HUES6 (cell line): ENCODE results near the gene SP9.
"Not testable (repeated sequence)": the region's sequence is repeated elsewhere in the genome, so short reads cannot be mapped to it uniquely, and the experiment has no call there.

Experiments
- H3K27ac ChIP-seq: 2 replicates; pipeline ENCODE4 v1.7.0; 2013; ENCODE audit warnings: low read depth, mild to moderate bottlenecking, low read length, inconsistent platforms
- H3K27me3 ChIP-seq: 2 replicates; pipeline ENCODE4 v1.6.1; 2013; ENCODE audit warnings: low read length; ENCODE audit not compliant: control insufficient read depth, insufficient read depth
- H3K36me3 ChIP-seq: 2 replicates; pipeline ENCODE4 v1.6.1; 2013; ENCODE audit warnings: low read length; ENCODE audit not compliant: control insufficient read depth, insufficient read depth
- H3K4me1 ChIP-seq: 2 replicates; pipeline ENCODE4 v1.6.1; 2013; ENCODE audit warnings: low read length; ENCODE audit not compliant: control insufficient read depth, insufficient read depth
- H3K4me3 ChIP-seq: 2 replicates; pipeline ENCODE4 v1.5.1; 2013; ENCODE audit warnings: low read depth, low read length
- H3K9ac ChIP-seq: one replicate; pipeline ENCODE4 v1.6.1; 2013; ENCODE audit warnings: mild to moderate bottlenecking, low read length
- H3K9me3 ChIP-seq: 2 replicates; pipeline ENCODE4 v1.6.1; 2013; ENCODE audit warnings: low read depth, low read length; ENCODE audit not compliant: control insufficient read depth, insufficient read depth

Gene SP9

GRCh38 chr2:174359663-174360062, 24.9 kb downstream of the SP9 start:
- not testable (repeated sequence) for H3K36me3 ChIP-seq, H3K9ac ChIP-seq, H3K27me3 ChIP-seq, H3K4me3 ChIP-seq, H3K4me1 ChIP-seq, H3K27ac ChIP-seq
- H3K9me3 ChIP-seq, result peaks cover 17% of the 10 kb centered on the region

DNA sequence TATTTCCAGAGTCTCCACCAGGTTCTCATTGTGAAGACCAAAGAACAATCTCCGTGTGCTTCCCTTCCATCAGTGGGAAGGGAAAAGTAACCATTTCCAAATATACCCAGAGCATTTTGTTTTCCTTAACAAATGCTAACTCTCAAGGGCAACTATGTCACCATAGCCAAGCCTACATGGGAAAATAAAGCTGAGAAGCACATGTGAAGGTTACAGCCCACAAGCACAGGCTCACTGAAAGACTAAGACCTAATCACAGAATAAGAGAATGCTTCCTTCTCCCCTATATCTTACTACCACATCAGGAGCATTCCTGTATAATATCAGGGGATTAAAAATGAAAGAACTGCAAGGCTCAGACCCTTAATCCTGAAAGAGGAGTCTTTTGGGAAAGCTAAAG, 28.2 kb downstream of the SP9 start:
- Histone ChIP-seq H3K4me3 (no peak overlapping the region), H3K4me1 (no peaks in the 10 kb centered on the region), H3K36me3 (peaks cover 16% of the 10 kb centered on the region), H3K27me3 (no peaks in the 10 kb centered on the region), H3K9me3 (peaks cover 30% of the 10 kb centered on the region), H3K9ac (no peak overlapping the region), H3K27ac (no peak overlapping the region)

DNA sequence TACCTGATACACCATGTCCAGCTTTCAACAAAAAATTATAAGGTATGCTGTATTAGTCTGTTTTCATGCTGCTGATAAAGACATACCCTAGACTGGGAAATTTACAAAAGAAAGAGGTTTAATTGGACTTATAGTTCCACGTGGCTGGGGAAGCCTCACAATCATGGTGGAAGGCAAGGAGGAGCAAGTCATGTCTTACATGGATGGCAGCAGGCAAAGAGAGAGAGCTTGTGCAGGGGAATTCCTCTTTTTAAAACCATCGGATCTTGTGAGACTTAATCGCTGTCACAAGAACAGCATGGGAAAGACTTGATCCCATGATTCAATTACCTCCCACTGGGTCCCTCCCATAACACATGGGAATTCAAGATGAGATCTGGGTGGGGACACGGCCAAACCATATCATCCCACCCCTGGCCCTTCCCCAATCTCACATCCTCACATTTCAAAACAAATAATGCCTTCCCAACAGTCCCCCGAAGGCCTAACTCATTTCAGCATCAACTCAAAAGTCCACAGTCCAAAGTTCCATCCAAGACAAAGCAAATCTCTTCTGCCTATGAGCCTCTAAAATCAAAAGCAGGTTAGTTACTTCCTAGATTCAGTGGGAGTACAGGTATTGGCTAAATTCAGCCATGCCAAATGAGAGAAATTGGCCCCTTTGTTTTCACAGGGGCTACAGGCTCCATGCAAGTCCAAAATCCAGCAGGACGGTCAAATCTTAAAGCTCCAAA, 28.9 kb downstream of the SP9 start:
- H3K36me3 ChIP-seq, result peaks cover 16% of the 10 kb centered on the region
- H3K27ac ChIP-seq, result not testable (repeated sequence)

DNA sequence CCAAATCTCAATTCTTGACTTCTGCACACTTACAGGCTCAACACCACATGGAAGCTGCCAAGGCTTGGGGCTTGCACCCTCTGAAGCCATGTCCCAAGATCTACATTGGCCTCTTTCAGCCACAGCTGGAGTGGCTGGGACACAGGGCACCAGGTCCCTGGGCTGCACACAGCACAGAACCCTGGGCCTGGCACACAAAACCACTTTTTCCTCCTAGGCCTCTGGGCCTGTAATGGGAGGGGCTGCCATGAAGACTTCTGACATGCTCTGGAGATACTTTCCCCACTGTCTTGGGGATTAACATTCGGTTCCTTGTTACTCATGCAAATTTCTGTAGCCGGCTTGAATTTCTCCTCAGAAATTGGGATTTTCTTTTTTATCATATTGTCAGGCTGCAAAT, 29.9 kb downstream of the SP9 start:
- Histone ChIP-seq H3K27me3 (no peaks in the 10 kb centered on the region), H3K9ac (no peak overlapping the region), H3K36me3 (peaks cover 16% of the 10 kb centered on the region), H3K4me1 (no peaks in the 10 kb centered on the region), H3K9me3 (peaks cover 30% of the 10 kb centered on the region), H3K4me3 (no peak overlapping the region), H3K27ac (no peak overlapping the region)

More for the DNA sequence above, 28.9 kb downstream of the SP9 start:
- H3K27me3 ChIP-seq, H3K9ac ChIP-seq, H3K4me1 ChIP-seq, H3K4me3 ChIP-seq: not testable (repeated sequence)
- peaks cover 30% of the 10 kb centered on the region for H3K9me3 ChIP-seq

- Histone ChIP-seq H3K4me3 (no peak overlapping the region), H3K4me1 (no peaks in the 10 kb centered on the region), H3K9ac (no peak overlapping the region), H3K36me3 (peaks cover 16% of the 10 kb centered on the region), H3K27me3 (no peaks in the 10 kb centered on the region), H3K27ac (no peak overlapping the region), H3K9me3 (peaks cover 30% of the 10 kb centered on the region)
Observed at GRCh38 chr2:174365571-174365970, 30.8 kb downstream of the SP9 start.

DNA sequence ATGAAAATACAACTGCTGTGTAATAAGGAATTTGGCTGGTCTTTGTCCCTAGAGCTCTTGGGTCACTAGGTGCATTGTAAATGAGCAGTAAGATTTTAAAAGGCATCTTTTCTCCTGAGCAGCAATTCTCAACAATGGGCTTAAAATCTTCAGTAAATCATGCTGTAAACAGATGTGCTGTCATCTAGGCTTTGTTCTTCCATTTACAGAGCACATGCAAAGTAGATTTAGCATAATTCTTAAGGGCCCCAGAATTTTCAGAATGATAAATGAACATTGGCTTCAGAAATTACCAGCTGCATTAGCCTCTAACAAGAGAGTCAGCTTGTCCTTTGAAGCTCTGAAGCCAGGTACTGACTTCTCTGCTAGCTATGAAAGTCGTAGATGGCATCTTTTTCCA, 33.9 kb downstream of the SP9 start:
- Histone ChIP-seq H3K9ac (no peak overlapping the region), H3K4me3 (no peak overlapping the region), H3K9me3 (peaks cover 23% of the 10 kb centered on the region), H3K4me1 (no peaks in the 10 kb centered on the region), H3K36me3 (peaks cover 12% of the 10 kb centered on the region), H3K27ac (no peak overlapping the region), H3K27me3 (no peaks in the 10 kb centered on the region)

GRCh38 chr2:174376967-174377366, 42.2 kb downstream of the SP9 start:
- Histone ChIP-seq H3K4me1 (no peaks in the 10 kb centered on the region), H3K36me3 (peaks cover 41% of the 10 kb centered on the region), H3K4me3 (no peak overlapping the region), H3K27me3 (no peaks in the 10 kb centered on the region), H3K9me3 (no peaks in the 10 kb centered on the region), H3K9ac (no peak overlapping the region), H3K27ac (no peak overlapping the region)

- Histone ChIP-seq H3K4me3 (no peak overlapping the region), H3K9me3 (no peaks in the 10 kb centered on the region), H3K9ac (no peak overlapping the region), H3K4me1 (no peaks in the 10 kb centered on the region), H3K36me3 (peaks cover 30% of the 10 kb centered on the region), H3K27ac (no peak overlapping the region), H3K27me3 (no peaks in the 10 kb centered on the region)
Observed at GRCh38 chr2:174383796-174384195, 49.0 kb downstream of the SP9 start.

DNA sequence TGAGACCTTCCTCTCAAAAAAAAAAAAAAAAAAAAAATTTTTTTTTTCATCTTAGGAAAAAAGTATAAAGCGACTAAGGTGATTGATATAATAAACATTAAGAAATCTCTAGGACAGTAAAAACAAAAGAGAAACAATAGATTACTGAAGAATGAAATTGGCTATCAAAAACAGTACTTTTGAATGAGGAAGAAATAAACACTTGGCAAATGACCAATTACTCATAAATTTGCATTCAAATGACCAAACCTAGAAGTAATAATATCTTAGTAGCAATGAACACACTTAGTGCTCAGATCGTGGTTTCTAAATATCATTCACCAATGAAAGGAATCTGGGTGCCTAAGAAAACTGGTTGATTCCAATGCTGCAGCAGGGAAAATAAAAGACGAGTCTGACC, 50.4 kb downstream of the SP9 start:
- H3K27ac ChIP-seq, result no peak overlapping the region
- no peaks in the 10 kb centered on the region for H3K9me3 ChIP-seq
- no peak overlapping the region for H3K9ac ChIP-seq
- H3K36me3 ChIP-seq, result peaks cover 26% of the 10 kb centered on the region
- no peaks in the 10 kb centered on the region for H3K4me1 ChIP-seq
- no peaks in the 10 kb centered on the region for H3K27me3 ChIP-seq
- H3K4me3 ChIP-seq, result no peak overlapping the region
